Astrocyte of the spinal cord (primary cell): Measurements from ENCODE around the gene SHROOM3.

ENCODE experiments used
- DNase-seq: peaks from one replicate; pipeline ENCODE4 v3.0.0; 2011; ENCODE audit warnings: low read depth, low spot score
- H3K4me3 ChIP-seq: 2 replicates; pipeline ENCODE4 v1.5.1; 2011; ENCODE audit warnings: low read depth, mild to moderate bottlenecking, low read length, moderate library complexity
- CTCF ChIP-seq: IDR thresholded peaks from 2 replicates; pipeline ENCODE4 v1.5.1; 2012; ENCODE audit warnings: low read depth, mild to moderate bottlenecking, low read length, inconsistent platforms
- in situ Hi-C: cut with HindIII; loops from 2 replicates; pipeline ENCODE4 v1.10.0; 2017; ENCODE audit warnings: low sequenced_read_pairs

SHROOM3 gene

GRCh38 chr4:76488888-76489685 is 54.1 kb downstream of the SHROOM3 start:
- peak; percentile 45 for DNase-seq
- TF ChIP-seq CTCF, result no peak
- H3K4me3 ChIP-seq, result no peak overlapping the region
- in situ Hi-C loops, result no loop called here

- no peak overlapping the region for H3K4me3 ChIP-seq
- DNase-seq, result peak; percentile 1
- TF ChIP-seq CTCF, result no peak
- in situ Hi-C loops, result no loop called here
These were observed 54.7 kb downstream of the SHROOM3 start for GRCh38 chr4:76489686-76490161.

GRCh38 chr4:76492055-76492454 is 57.0 kb downstream of the SHROOM3 start:
- in situ Hi-C loops, result no loop called here
- DNase-seq, result no peak
- H3K4me3 ChIP-seq, result no peak overlapping the region
- no peak for TF ChIP-seq CTCF

GRCh38 chr4:76494243-76494642 is 59.2 kb downstream of the SHROOM3 start:
- DNase-seq, result no peak
- no peak for TF ChIP-seq CTCF
- in situ Hi-C loops, result no loop called here
- H3K4me3 ChIP-seq, result no peak overlapping the region

- in situ Hi-C loops, result no loop called here
- H3K4me3 ChIP-seq, result no peak overlapping the region
- no peak for DNase-seq
- TF ChIP-seq CTCF, result no peak
These were observed 60.0 kb downstream of the SHROOM3 start for GRCh38 chr4:76494871-76495590.

GRCh38 chr4:76498550-76498949 is 63.5 kb downstream of the SHROOM3 start:
- in situ Hi-C loops, result no loop called here
- H3K4me3 ChIP-seq, result no peak overlapping the region
- no peak for DNase-seq
- no peak for TF ChIP-seq CTCF
